ENCODE measurements around the gene ANKH. TPM values are rescaled to one million over a fixed set of nuclear protein-coding genes. Genes with fewer than 3 reads are reported as not detected.

The ANKH gene
- total RNA-seq, 1 donor from 2014 or later: 0.19 TPM

- H3K9ac ChIP-seq: no peak overlapping the region
- no peak overlapping the region for H3K27ac Mint-ChIP-seq
- no peaks in the 10 kb centered on the region for H4K20me1 ChIP-seq (ENCODE audit: low read depth)
- no peaks in the 10 kb centered on the region for H3K79me2 ChIP-seq (ENCODE audit: low read depth)
- H3K27me3 Mint-ChIP-seq (ENCODE audit: insufficient read depth, low read depth): no peaks in the 10 kb centered on the region
- H3K4me2 ChIP-seq: no peak overlapping the region
- no peaks in the 10 kb centered on the region for H3F3A ChIP-seq (ENCODE audit: low read depth)
- H3K9me3 ChIP-seq (ENCODE audit: low read depth): no peaks in the 10 kb centered on the region
- DNase-seq (ENCODE audit: low spot score): no peak
- peaks cover 30% of the 10 kb centered on the region for H3K4me1 Mint-ChIP-seq
- no peak overlapping the region for H3K4me3 ChIP-seq
- H3K4me3 Mint-ChIP-seq: no peak overlapping the region
- no peaks in the 10 kb centered on the region for H3K36me3 ChIP-seq
- H2AFZ ChIP-seq (replicated peaks): no peak overlapping the region
- no peaks in the 10 kb centered on the region for H3K9me3 Mint-ChIP-seq
- no peaks in the 10 kb centered on the region for H3K27me3 ChIP-seq
- H3K4me1 ChIP-seq: peaks cover 17% of the 10 kb centered on the region
- no peak overlapping the region for H3K27ac ChIP-seq
- H3K36me3 Mint-ChIP-seq: peaks cover 2% of the 10 kb centered on the region
- no peak for TF ChIP-seq EZH2phosphoT487 (IDR thresholded peaks at IDR 0.05)
- TF ChIP-seq CTCF (IDR thresholded peaks at IDR 0.05): no peak
- TF ChIP-seq EZH2 (IDR thresholded peaks at IDR 0.05): no peak
Observed at GRCh38 chr5:14737291-14737690, 134.3 kb downstream of the ANKH start.

DNA sequence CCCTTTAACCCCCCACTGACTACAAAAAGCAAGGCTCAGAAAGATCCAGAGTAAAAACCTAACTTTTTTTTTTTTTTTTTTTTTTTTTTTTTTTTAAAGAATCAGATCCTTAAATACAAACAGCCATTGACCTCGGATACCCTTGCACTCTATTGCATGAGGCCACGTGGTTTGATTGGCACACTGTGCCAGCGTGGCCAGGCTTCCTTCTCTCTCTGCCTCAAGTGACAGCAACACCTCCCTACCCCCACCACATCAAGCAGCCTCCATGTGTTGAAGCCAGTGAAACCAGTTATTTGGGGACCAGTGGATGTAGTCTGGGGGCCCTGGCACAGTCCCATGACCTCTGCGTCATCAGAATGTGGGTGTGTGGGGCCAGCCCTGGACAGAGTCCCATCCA, 135.6 kb downstream of the ANKH start:
- Histone ChIP-seq H3K4me1 (peaks cover 6% of the 10 kb centered on the region), H3K4me3 (no peak overlapping the region), H3K9ac (no peak overlapping the region), H3K9me3 (ENCODE audit: low read depth) (no peaks in the 10 kb centered on the region), H3F3A (ENCODE audit: low read depth) (no peaks in the 10 kb centered on the region), H3K27ac (no peak overlapping the region), H4K20me1 (ENCODE audit: low read depth) (no peaks in the 10 kb centered on the region), H3K27me3 (no peaks in the 10 kb centered on the region), H3K4me2 (no peak overlapping the region), H3K36me3 (no peaks in the 10 kb centered on the region), H3K79me2 (ENCODE audit: low read depth) (no peaks in the 10 kb centered on the region), H2AFZ (replicated peaks) (no peak overlapping the region)
- H3K36me3 Mint-ChIP-seq: no peaks in the 10 kb centered on the region
- no peaks in the 10 kb centered on the region for H3K9me3 Mint-ChIP-seq
- H3K27ac Mint-ChIP-seq: no peak overlapping the region
- no peak for TF ChIP-seq EZH2phosphoT487 (IDR thresholded peaks at IDR 0.05)
- TF ChIP-seq EZH2 (IDR thresholded peaks at IDR 0.05): no peak
- H3K4me3 Mint-ChIP-seq: no peak overlapping the region
- H3K27me3 Mint-ChIP-seq (ENCODE audit: insufficient read depth, low read depth): no peaks in the 10 kb centered on the region
- H3K4me1 Mint-ChIP-seq: peaks cover 28% of the 10 kb centered on the region
- DNase-seq (ENCODE audit: low spot score): no peak

GRCh38 chr5:14734396-14734795, 137.2 kb downstream of the ANKH start:
- Histone ChIP-seq H3K4me1 (peaks cover 11% of the 10 kb centered on the region), H3K27ac (no peak overlapping the region), H3K9ac (no peak overlapping the region), H3K79me2 (ENCODE audit: low read depth) (no peaks in the 10 kb centered on the region), H3K4me2 (no peak overlapping the region), H4K20me1 (ENCODE audit: low read depth) (no peaks in the 10 kb centered on the region), H2AFZ (replicated peaks) (no peak overlapping the region), H3K36me3 (no peaks in the 10 kb centered on the region), H3K27me3 (no peaks in the 10 kb centered on the region), H3F3A (ENCODE audit: low read depth) (peaks cover 10% of the 10 kb centered on the region), H3K4me3 (no peak overlapping the region), H3K9me3 (ENCODE audit: low read depth) (no peaks in the 10 kb centered on the region)
- Mint-ChIP-seq H3K4me1 (peaks cover 26% of the 10 kb centered on the region), H3K27me3 (ENCODE audit: insufficient read depth, low read depth) (peaks cover 3% of the 10 kb centered on the region), H3K36me3 (no peaks in the 10 kb centered on the region), H3K9me3 (no peaks in the 10 kb centered on the region), H3K27ac (no peak overlapping the region), H3K4me3 (no peak overlapping the region)
- DNase-seq (ENCODE audit: low spot score): no peak
- TF ChIP-seq EZH2phosphoT487 (IDR thresholded peaks at IDR 0.05) (no peak), CTCF (IDR thresholded peaks at IDR 0.05) (no peak), EZH2 (IDR thresholded peaks at IDR 0.05) (no peak)

GRCh38 chr5:14733661-14734060, 137.9 kb downstream of the ANKH start:
- no peak for TF ChIP-seq CTCF (IDR thresholded peaks at IDR 0.05)
- TF ChIP-seq EZH2 (IDR thresholded peaks at IDR 0.05): no peak
- no peak for TF ChIP-seq EZH2phosphoT487 (IDR thresholded peaks at IDR 0.05)
- no peak for DNase-seq (ENCODE audit: low spot score)
- H3K4me1 Mint-ChIP-seq: peaks cover 26% of the 10 kb centered on the region

More at GRCh38 chr5:14733661-14734060, 137.9 kb downstream of the ANKH start:
- no peak overlapping the region for H3K4me3 Mint-ChIP-seq
- H3K27me3 Mint-ChIP-seq (ENCODE audit: insufficient read depth, low read depth): peaks cover 3% of the 10 kb centered on the region
- Histone ChIP-seq H3K9ac (no peak overlapping the region), H3K79me2 (ENCODE audit: low read depth) (no peaks in the 10 kb centered on the region), H4K20me1 (ENCODE audit: low read depth) (no peaks in the 10 kb centered on the region), H3K4me3 (no peak overlapping the region), H2AFZ (replicated peaks) (no peak overlapping the region), H3K9me3 (ENCODE audit: low read depth) (no peaks in the 10 kb centered on the region), H3K4me2 (no peak overlapping the region), H3K36me3 (no peaks in the 10 kb centered on the region), H3K27ac (no peak overlapping the region), H3K4me1 (peaks cover 15% of the 10 kb centered on the region), H3K27me3 (no peaks in the 10 kb centered on the region), H3F3A (ENCODE audit: low read depth) (peaks cover 17% of the 10 kb centered on the region)
- H3K27ac Mint-ChIP-seq: no peak overlapping the region
- no peaks in the 10 kb centered on the region for H3K9me3 Mint-ChIP-seq
- H3K36me3 Mint-ChIP-seq: no peaks in the 10 kb centered on the region

Data from neural progenitor cell (in vitro differentiated cells).